Smooth muscle cell (in vitro differentiated cells): ENCODE results near the gene CA12. TPM values are rescaled to one million over a fixed set of nuclear protein-coding genes. Genes with fewer than 3 reads are reported as not detected.

Experiments used
- DNase-seq: peaks from one replicate; lab custom pipeline; 2025; ENCODE audit not compliant: unreplicated experiment; lab: John Stamatoyannopoulos, UW
- H2AFZ ChIP-seq: fragments of 200-600 bp; sonication (generic); 2 replicates; pipeline ENCODE4 v1.6.0; 2016; ENCODE audit warnings: antibody characterized with exemption, low read depth, mild to moderate bottlenecking
- H3F3A ChIP-seq: fragments of 200-600 bp; sonication (generic); 2 replicates; pipeline ENCODE4 v1.6.0; 2017; ENCODE audit warnings: antibody characterized with exemption, low read depth
- H3K27ac ChIP-seq: fragments of 200-600 bp; sonication (generic); 2 replicates; pipeline ENCODE4 v1.5.1; 2016; ENCODE audit warnings: low read depth, mild to moderate bottlenecking
- H3K27me3 ChIP-seq: fragments of 200-600 bp; sonication (generic); 2 replicates; pipeline ENCODE4 v1.6.1; 2016; ENCODE audit warnings: low read depth, mild to moderate bottlenecking
- H3K36me3 ChIP-seq: fragments of 200-600 bp; sonication (generic); 2 replicates; pipeline ENCODE4 v1.5.1; 2016; ENCODE audit warnings: low read depth
- H3K4me1 ChIP-seq: fragments of 200-600 bp; sonication (generic); 2 replicates; pipeline ENCODE4 v1.5.1; 2016; ENCODE audit warnings: low read depth
- H3K4me2 ChIP-seq: fragments of 200-600 bp; sonication (generic); 2 replicates; pipeline ENCODE4 v1.6.0; 2016; ENCODE audit warnings: mild to moderate bottlenecking
- H3K4me3 ChIP-seq: fragments of 200-600 bp; sonication (generic); 2 replicates; pipeline ENCODE4 v1.5.1; 2016; ENCODE audit warnings: mild to moderate bottlenecking
- H3K79me2 ChIP-seq: fragments of 200-600 bp; sonication (generic); 2 replicates; pipeline ENCODE4 v1.6.0; 2016; ENCODE audit warnings: low read depth, mild to moderate bottlenecking
- H3K9ac ChIP-seq: fragments of 200-600 bp; sonication (generic); 2 replicates; pipeline ENCODE4 v1.6.0; 2016; ENCODE audit warnings: low read depth
- H3K9me3 ChIP-seq: fragments of 200-600 bp; sonication (generic); replicated peaks from 2 replicates; pipeline ENCODE4 v1.5.1; 2016; ENCODE audit warnings: low read depth
- H4K20me1 ChIP-seq: fragments of 200-600 bp; sonication (generic); 2 replicates; pipeline ENCODE4 v1.6.0; 2016; ENCODE audit warnings: low read depth
- CTCF ChIP-seq: fragments of 200-600 bp; sonication (generic); IDR thresholded peaks from 2 replicates; pipeline ENCODE4 v1.5.1; 2017; ENCODE audit warnings: borderline replicate concordance, mild to moderate bottlenecking, antibody characterized with exemption; ENCODE audit not compliant: insufficient read depth, poor library complexity, severe bottlenecking
- WGBS: methylation state at CpG from one replicate; pipeline ENCODE4 v1.1.7; 2016; ENCODE audit warnings: low lambda C conversion rate; 5-methylcytosine and 5-hydroxymethylcytosine counted together
- polyA plus RNA-seq: library from polyadenylated mRNA; unstranded; fragments of >200 nt; fragmentation: Nextera tagmentation; extraction: Ambion mirVana; gene quantifications from 2 replicates; pipeline ENCODE4 v1.2.1, GENCODE V29; 2016
- total RNA-seq: library from RNA; depleted of rRNA; stranded (reverse); fragments of >200 nt; gene quantifications from 2 replicates; pipeline ENCODE4 v1.2.3, GENCODE V29; 2014

The CA12 gene
- total and polyA plus RNA-seq, 2 experiments from 2014 or later: 13.5 to 14.0 TPM

- H3K4me3 ChIP-seq: peak within 1 kb of the TSS; percentile 94
- peaks cover 9% of the 10 kb centered on the region for H3K4me1 ChIP-seq
- DNase-seq: peak; percentile 65
- no peaks in the 10 kb centered on the region for H3K79me2 ChIP-seq
- H3K4me2 ChIP-seq: peak within 1 kb of the TSS; percentile 91
- H4K20me1 ChIP-seq: no peaks in the 10 kb centered on the region
- no peak for TF ChIP-seq CTCF
- no peaks in the 10 kb centered on the region for H3K9me3 ChIP-seq
- no peaks in the 10 kb centered on the region for H3K27me3 ChIP-seq
- H3K36me3 ChIP-seq: no peaks in the 10 kb centered on the region
- 1% methylated on average over 65 of the region's 102 CpGs for WGBS
- H3F3A ChIP-seq: peaks cover 12% of the 10 kb centered on the region
- peak within 1 kb of the TSS; percentile 78 for H2AFZ ChIP-seq
- H3K9ac ChIP-seq: peak within 1 kb of the TSS; percentile 82
- no peak within 1 kb of the TSS for H3K27ac ChIP-seq
Observed at GRCh38 chr15:63277038-63277892, 104.4 kb downstream of the CA12 start, which contains the start of gene APH1B. Gene APH1B, plus strand, starts transcription at chr15:63277605. Its CDS starts 19 bp downstream, at chr15:63277624.

- H3K79me2 ChIP-seq: no peaks in the 10 kb centered on the region
- H4K20me1 ChIP-seq: no peaks in the 10 kb centered on the region
- no peak for DNase-seq
- H3K9ac ChIP-seq: peak overlapping the region; percentile 59
- no peaks in the 10 kb centered on the region for H3K27me3 ChIP-seq
- no peaks in the 10 kb centered on the region for H3K9me3 ChIP-seq
- 26% methylated on average over 11 of the region's 11 CpGs for WGBS
- no peak for TF ChIP-seq CTCF
- H3K4me3 ChIP-seq: peak overlapping the region; percentile 94
- no peak overlapping the region for H3K27ac ChIP-seq
- peaks cover 12% of the 10 kb centered on the region for H3F3A ChIP-seq
- peak overlapping the region; percentile 78 for H2AFZ ChIP-seq
- peak overlapping the region; percentile 91 for H3K4me2 ChIP-seq
- peaks cover 9% of the 10 kb centered on the region for H3K4me1 ChIP-seq
- H3K36me3 ChIP-seq: no peaks in the 10 kb centered on the region
Observed at GRCh38 chr15:63276342-63277037, 105.2 kb downstream of the CA12 start.

GRCh38 chr15:63274427-63274826, 107.2 kb downstream of the CA12 start:
- H2AFZ ChIP-seq: no peak overlapping the region
- H3K27me3 ChIP-seq: no peaks in the 10 kb centered on the region
- TF ChIP-seq CTCF: no peak
- DNase-seq: no peak
- peaks cover 8% of the 10 kb centered on the region for H3F3A ChIP-seq
- no peaks in the 10 kb centered on the region for H3K9me3 ChIP-seq
- no peaks in the 10 kb centered on the region for H4K20me1 ChIP-seq
- no peak overlapping the region for H3K27ac ChIP-seq
- no peak overlapping the region for H3K4me3 ChIP-seq
- no peaks in the 10 kb centered on the region for H3K79me2 ChIP-seq
- no peak overlapping the region for H3K4me2 ChIP-seq
- no peak overlapping the region for H3K9ac ChIP-seq
- H3K36me3 ChIP-seq: no peaks in the 10 kb centered on the region
- 89% methylated on average over 3 of the region's 3 CpGs for WGBS
- peaks cover 9% of the 10 kb centered on the region for H3K4me1 ChIP-seq

Other genes starting within 250 kb of the CA12 start
- 180 and 189 TPM in 2 replicates for gene RPS27L, start 224.4 kb downstream of the CA12 start, total RNA-seq
- gene RPS27L, start 224.4 kb downstream of the CA12 start, polyA plus RNA-seq: 641 and 660 TPM in 2 replicates
- gene RAB8B, start 192.2 kb downstream of the CA12 start, total RNA-seq: 34.7 and 42.2 TPM in 2 replicates
- gene RAB8B, start 192.2 kb downstream of the CA12 start, polyA plus RNA-seq: 10.7 and 11.5 TPM in 2 replicates
- gene APH1B, start 104.2 kb downstream of the CA12 start, total RNA-seq: 10.5 and 14.3 TPM in 2 replicates
- gene APH1B, start 104.2 kb downstream of the CA12 start, polyA plus RNA-seq: 9.5 and 15.5 TPM in 2 replicates
- 25.5 and 26.2 TPM in 2 replicates for gene USP3, start 122.7 kb upstream of the CA12 start, total RNA-seq
- gene USP3, start 122.7 kb upstream of the CA12 start, polyA plus RNA-seq: 17.1 and 18.8 TPM in 2 replicates
- gene FBXL22, start 215.5 kb upstream of the CA12 start, total RNA-seq: 0.40 TPM in 1 of 2 replicates, not detected in the other
- gene FBXL22, start 215.5 kb upstream of the CA12 start, polyA plus RNA-seq: 0.25 and 0.35 TPM in 2 replicates